ENCODE data around the gene CHRNB1.
"Not testable (repeated sequence)": the region's sequence is repeated elsewhere in the genome, so short reads cannot be mapped to it uniquely, and the experiment has no call there.

GRCh38 chr17:7469843-7470242, 25.0 kb downstream of the CHRNB1 start:
- not testable (repeated sequence) for TF ChIP-seq CTCF, POLR2A (IDR thresholded peaks at IDR 0.05)

Measured in body of pancreas (tissue), 4 donors.